ENCODE results near the gene PIRT.

- TF ChIP-seq CTCF (IDR thresholded peaks at IDR 0.05) (no peak), POLR2AphosphoS5 (IDR thresholded peaks at IDR 0.05) (no peak), POLR2A (IDR thresholded peaks at IDR 0.05) (no peak)
These were observed 48.1 kb downstream of the PIRT start for GRCh38 chr17:10789694-10790271.
